SK-N-SH (cell line): Measurements from ENCODE around the gene HUS1. TPM values are rescaled to one million over a fixed set of nuclear protein-coding genes. Genes with fewer than 3 reads are reported as not detected.

Experiments
- CTCF ChIA-PET: fragments of 300-600, 350-600 bp; formaldehyde crosslinking; extraction: SDS; loops from one replicate; lab custom pipeline; 2021; lab: Yijun Ruan, JAX
- POLR2A ChIA-PET: fragments of 350-600 bp; sonication (Branson Sonifier 250); formaldehyde crosslinking; extraction: SDS; loops from one replicate; lab custom pipeline; 2020; ENCODE audit warnings: antibody characterized with exemption, inconsistent platforms; lab: Yijun Ruan, JAX
- DNase-seq: peaks from one replicate; pipeline ENCODE4 v3.0.0; 2012
- H2AFZ ChIP-seq: fragments of 200-600 bp; sonication (generic); 2 replicates; pipeline ENCODE4 v1.8.1; 2016; ENCODE audit warnings: antibody characterized with exemption, mild to moderate bottlenecking, low read depth
- H3F3A ChIP-seq: fragments of 200-600 bp; sonication (generic); replicated peaks from 2 replicates; pipeline ENCODE3; 2016; ENCODE audit warnings: antibody characterized with exemption, mild to moderate bottlenecking; ENCODE audit not compliant: insufficient read depth
- H3K27ac ChIP-seq, 2 experiments: fragments of 200-500 bp in 1 of 2; fragments of 200-600 bp in 1 of 2; sonication (Bioruptor generic) in 1 of 2; sonication (generic), shearing (Covaris generic) in 1 of 2; 2 replicates each; pipeline versions ENCODE4 v1.5.1 to v1.6.1; 2014 to 2016; ENCODE audit warnings: low read depth in 2 of 2, inconsistent platforms in 1 of 2, low read length in 1 of 2, mild to moderate bottlenecking in 1 of 2, mixed read lengths in 1 of 2
- H3K27me3 ChIP-seq: fragments of 200-600 bp; sonication (generic), shearing (Covaris generic); 2 replicates; pipeline ENCODE4 v1.6.1; 2016; ENCODE audit warnings: mixed run types; ENCODE audit not compliant: insufficient read depth
- H3K36me3 ChIP-seq, 2 experiments: fragments of 200-500 bp in 1 of 2; fragments of 200-600 bp in 1 of 2; sonication (Bioruptor generic) in 1 of 2; sonication (generic) in 1 of 2; replicated peaks in 1 of 2; 2 replicates each; pipeline versions ENCODE3 to v1.5.1; 2014 to 2016; ENCODE audit warnings: low read length in 1 of 2, mild to moderate bottlenecking in 1 of 2; ENCODE audit not compliant: insufficient read depth in 2 of 2, control insufficient read depth in 1 of 2
- H3K4me1 ChIP-seq, 2 experiments: fragments of 200-500 bp in 1 of 2; fragments of 200-600 bp in 1 of 2; sonication (Bioruptor generic) in 1 of 2; sonication (generic), shearing (Covaris generic) in 1 of 2; 2 replicates each; pipeline versions ENCODE4 v1.5.1 to v1.6.1; 2014 to 2016; ENCODE audit warnings: low read depth in 1 of 2, low read length in 1 of 2, mixed run types in 1 of 2; ENCODE audit not compliant: insufficient read depth in 2 of 2, control insufficient read depth in 1 of 2
- H3K4me2 ChIP-seq: fragments of 200-600 bp; sonication (generic), shearing (Covaris generic); 2 replicates; pipeline ENCODE4 v1.6.1; 2017; ENCODE audit warnings: mixed run types
- H3K4me3 ChIP-seq, 2 experiments: fragments of 200-500 bp in 1 of 2; fragments of 200-600 bp in 1 of 2; sonication (Bioruptor generic) in 1 of 2; sonication (generic), shearing (Covaris generic) in 1 of 2; 2 replicates each; pipeline versions ENCODE4 v1.5.1 to v1.8.1; 2014 to 2016; ENCODE audit warnings: low read depth in 2 of 2, inconsistent platforms in 1 of 2, low read length in 1 of 2, mild to moderate bottlenecking in 1 of 2, mixed read lengths in 1 of 2, moderate library complexity in 1 of 2
- H3K79me2 ChIP-seq: fragments of 200-600 bp; sonication (generic); 2 replicates; pipeline ENCODE4 v1.8.1; 2017; ENCODE audit warnings: mild to moderate bottlenecking; ENCODE audit not compliant: insufficient read depth
- H3K9ac ChIP-seq: fragments of 200-600 bp; sonication (generic); 2 replicates; pipeline ENCODE4 v1.6.1; 2017; ENCODE audit warnings: mixed run types
- H3K9me2 ChIP-seq: fragments of 200-600 bp; sonication (generic); 2 replicates; pipeline ENCODE4 v1.6.1; 2017; ENCODE audit warnings: mixed run types
- H3K9me3 ChIP-seq: fragments of 200-600 bp; sonication (generic); 2 replicates; pipeline ENCODE4 v1.6.1; 2017; ENCODE audit warnings: mixed run types, mild to moderate bottlenecking, moderate library complexity
- H4K20me1 ChIP-seq: fragments of 200-600 bp; sonication (generic); 2 replicates; pipeline ENCODE4 v1.6.1; 2017; ENCODE audit warnings: mild to moderate bottlenecking, mixed run types; ENCODE audit not compliant: insufficient read depth
- CHD2 ChIP-seq: fragments of 150-350 bp; IDR thresholded peaks from 2 replicates; pipeline ENCODE4 v1.6.1; 2018; ENCODE audit warnings: low read length; ENCODE audit not compliant: partially characterized antibody
- ELF1 ChIP-seq: IDR thresholded peaks from 2 replicates; pipeline ENCODE4 v1.4.0; 2012
- EP300 ChIP-seq, 2 experiments: IDR thresholded peaks; 2 replicates each; pipeline versions ENCODE4 v1.4.0 to v1.6.1; 2012; ENCODE audit warnings: borderline replicate concordance in 1 of 2, low read depth in 1 of 2, low read length in 1 of 2
- EZH2phosphoT487 ChIP-seq: fragments of 200-600 bp; sonication (generic); IDR thresholded peaks from 2 replicates; pipeline ENCODE4 v1.6.1; 2017; ENCODE audit warnings: low read depth, mixed run types, mild to moderate bottlenecking, antibody characterized with exemption, moderate library complexity, borderline replicate concordance
- FOXM1 ChIP-seq: IDR thresholded peaks from 2 replicates; pipeline ENCODE4 v1.4.0; 2012; ENCODE audit warnings: low read depth, mild to moderate bottlenecking
- GABPA ChIP-seq: IDR thresholded peaks from 2 replicates; pipeline ENCODE4 v1.4.0; 2012; ENCODE audit warnings: low read depth, mild to moderate bottlenecking
- GATA2 ChIP-seq: sonication (generic); formaldehyde crosslinking; IDR thresholded peaks from 2 replicates; pipeline ENCODE4 v1.5.0; 2020; ENCODE audit warnings: mild to moderate bottlenecking, missing genetic modification reagents
- JUND ChIP-seq: IDR thresholded peaks from 2 replicates; pipeline ENCODE4 v1.4.0; 2012
- MEF2A ChIP-seq: IDR thresholded peaks from 2 replicates; pipeline ENCODE4 v1.4.0; 2012; ENCODE audit warnings: low read depth, borderline replicate concordance
- MXI1 ChIP-seq: IDR thresholded peaks from 2 replicates; pipeline ENCODE4 v1.6.1; 2012; ENCODE audit warnings: mild to moderate bottlenecking, low read depth, low read length, improper control_type of control experiment
- NFIC ChIP-seq: IDR thresholded peaks from 2 replicates; pipeline ENCODE4 v1.4.0; 2012; ENCODE audit warnings: borderline replicate concordance
- POLR2AphosphoS5 ChIP-seq: IDR thresholded peaks from 2 replicates; pipeline ENCODE4 v1.6.1; 2012; ENCODE audit warnings: low read depth, low read length
- RAD21 ChIP-seq: IDR thresholded peaks from 2 replicates; pipeline ENCODE4 v1.6.1; 2012; ENCODE audit warnings: mild to moderate bottlenecking, low read length
- RCOR1 ChIP-seq: fragments of 150-350 bp; IDR thresholded peaks from 2 replicates; pipeline ENCODE4 v1.6.1; 2017; ENCODE audit warnings: antibody characterized with exemption, low read length
- RFX5 ChIP-seq: IDR thresholded peaks from 2 replicates; pipeline ENCODE4 v1.6.1; 2012; ENCODE audit warnings: mild to moderate bottlenecking, improper control_type of control experiment, low read length
- RXRA ChIP-seq: IDR thresholded peaks from 2 replicates; pipeline ENCODE4 v1.4.0; 2012; ENCODE audit warnings: low read depth, mild to moderate bottlenecking, borderline replicate concordance
- SMC3 ChIP-seq: IDR thresholded peaks from 2 replicates; pipeline ENCODE4 v1.6.1; 2012; ENCODE audit warnings: low read depth, low read length, improper control_type of control experiment
- TAF1 ChIP-seq: IDR thresholded peaks from 2 replicates; pipeline ENCODE4 v1.6.1; 2012; ENCODE audit warnings: low read depth, mild to moderate bottlenecking, low read length, moderate library complexity, borderline replicate concordance
- TEAD4 ChIP-seq: IDR thresholded peaks from 2 replicates; pipeline ENCODE4 v1.4.0; 2012; ENCODE audit warnings: mild to moderate bottlenecking, borderline replicate concordance; ENCODE audit not compliant: insufficient read depth
- YY1 ChIP-seq: IDR thresholded peaks from 2 replicates; pipeline ENCODE4 v1.4.0; 2012; ENCODE audit warnings: low read depth, mild to moderate bottlenecking
- WGBS: methylation state at CpG from one replicate; pipeline ENCODE4 v1.1.6; 2017; ENCODE audit warnings: low lambda C conversion rate; 5-methylcytosine and 5-hydroxymethylcytosine counted together
- polyA plus RNA-seq, 3 experiments: library from polyadenylated mRNA; depleted of rRNA; stranded (reverse); fragments of >200 nt; gene quantifications; 2 replicates each; pipeline ENCODE4 v1.2.3, GENCODE V29; 2012
- TF ChIP-seq, protein P1 (sequence below): IDR thresholded peaks from 2 replicates; pipeline ENCODE4; 2012
- TF ChIP-seq, protein P2 (sequence below): IDR thresholded peaks from 2 replicates; pipeline ENCODE4 v1.6.1; 2012; ENCODE audit warnings: mild to moderate bottlenecking, low read depth, low read length, moderate library complexity
- TF ChIP-seq, protein P3 (sequence below): IDR thresholded peaks from 2 replicates; pipeline ENCODE4 v1.4.0; 2012; ENCODE audit warnings: low read depth, borderline replicate concordance

HUS1 gene
- polyA plus RNA-seq, 1 of the 3 experiments (the other 2 are of a cell fraction): 17.8 TPM

DNA sequence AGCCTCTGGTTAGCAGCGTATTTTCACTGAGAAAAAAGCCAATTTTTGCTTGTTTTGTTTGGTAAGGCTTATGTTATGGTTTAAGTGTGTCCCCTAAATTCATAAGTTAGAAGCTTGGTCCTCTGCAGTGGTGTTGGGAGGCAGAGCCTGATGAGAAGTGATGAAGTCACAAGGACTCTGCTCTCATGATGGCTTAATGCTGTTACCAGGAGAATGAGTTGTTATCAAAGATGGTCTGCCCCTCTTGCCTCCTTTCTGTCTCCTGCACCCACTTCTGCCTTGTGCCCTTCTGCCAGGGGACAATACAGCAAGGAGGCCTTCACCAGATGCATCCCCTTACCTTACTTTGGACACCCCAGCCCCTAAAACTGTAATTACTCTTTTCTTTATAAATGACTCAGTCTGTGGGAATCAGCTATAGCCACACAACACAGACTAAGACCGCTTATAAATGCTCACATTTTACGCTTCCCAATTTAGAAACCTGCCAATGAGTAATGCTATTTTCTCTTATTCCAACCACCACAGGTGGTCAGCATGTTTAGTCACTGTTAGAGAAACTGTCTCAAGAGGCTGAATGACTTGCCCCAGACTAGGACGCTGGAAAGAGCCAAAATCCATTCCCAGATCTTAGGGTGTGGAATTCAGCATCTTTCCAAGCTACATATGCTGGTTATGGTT lies 25.0 kb downstream of the HUS1 start:
- no peaks in the 10 kb centered on the region for H3K9me2 ChIP-seq
- no peaks in the 10 kb centered on the region for H3K27me3 ChIP-seq
- DNase-seq: no peak
- no peaks in the 10 kb centered on the region for H4K20me1 ChIP-seq
- WGBS: 95% methylated on average over 4 of the region's 4 CpGs
- H3K27ac ChIP-seq: no peak overlapping the region
- H3K4me3 ChIP-seq: no peak overlapping the region
- no peak overlapping the region for H3K4me2 ChIP-seq
- H3K9me3 ChIP-seq: no peaks in the 10 kb centered on the region
- H3K9ac ChIP-seq: no peak overlapping the region
- ChIA-PET POLR2A (interaction anchor here (1.0 kb wide), 1 partner anchor 24 kb away, joined by 3 read pairs; no protein-coding TSS in a partner anchor), CTCF (interaction anchor here (1.3 to 12.4 kb wide), 3 partner anchors 10 to 156 kb away, joined by 16 to 221 read pairs (median 30); no protein-coding TSS in a partner anchor)
- peaks cover 4% of the 10 kb centered on the region; the same call in 1 of the 2 replicates for H3K79me2 ChIP-seq
- H3K36me3 ChIP-seq: peaks cover 33 to 36% of the 10 kb centered on the region in 2 experiments
- no peaks in the 10 kb centered on the region for H3F3A ChIP-seq
- no peak overlapping the region for H2AFZ ChIP-seq
- peaks cover 4 to 5% of the 10 kb centered on the region in 2 experiments; a peak in 1 of 4 replicates for H3K4me1 ChIP-seq
- TF ChIP-seq RAD21 (no peak), RCOR1 (no peak), EZH2phosphoT487 (no peak), NFIC (no peak), FOXM1 (no peak), YY1 (no peak), TAF1 (no peak), JUND (no peak), EP300 (IDR thresholded peaks at IDR 0.05; ENCODE audit: borderline replicate concordance in 1 of 2, low read depth in 1 of 2, low read length in 1 of 2) (no peak), RFX5 (no peak)
- TF ChIP-seq, protein P1, sequence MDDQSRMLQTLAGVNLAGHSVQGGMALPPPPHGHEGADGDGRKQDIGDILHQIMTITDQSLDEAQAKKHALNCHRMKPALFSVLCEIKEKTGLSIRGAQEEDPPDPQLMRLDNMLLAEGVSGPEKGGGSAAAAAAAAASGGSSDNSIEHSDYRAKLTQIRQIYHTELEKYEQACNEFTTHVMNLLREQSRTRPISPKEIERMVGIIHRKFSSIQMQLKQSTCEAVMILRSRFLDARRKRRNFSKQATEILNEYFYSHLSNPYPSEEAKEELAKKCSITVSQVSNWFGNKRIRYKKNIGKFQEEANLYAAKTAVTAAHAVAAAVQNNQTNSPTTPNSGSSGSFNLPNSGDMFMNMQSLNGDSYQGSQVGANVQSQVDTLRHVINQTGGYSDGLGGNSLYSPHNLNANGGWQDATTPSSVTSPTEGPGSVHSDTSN: no peak
- TF ChIP-seq, protein P2, sequence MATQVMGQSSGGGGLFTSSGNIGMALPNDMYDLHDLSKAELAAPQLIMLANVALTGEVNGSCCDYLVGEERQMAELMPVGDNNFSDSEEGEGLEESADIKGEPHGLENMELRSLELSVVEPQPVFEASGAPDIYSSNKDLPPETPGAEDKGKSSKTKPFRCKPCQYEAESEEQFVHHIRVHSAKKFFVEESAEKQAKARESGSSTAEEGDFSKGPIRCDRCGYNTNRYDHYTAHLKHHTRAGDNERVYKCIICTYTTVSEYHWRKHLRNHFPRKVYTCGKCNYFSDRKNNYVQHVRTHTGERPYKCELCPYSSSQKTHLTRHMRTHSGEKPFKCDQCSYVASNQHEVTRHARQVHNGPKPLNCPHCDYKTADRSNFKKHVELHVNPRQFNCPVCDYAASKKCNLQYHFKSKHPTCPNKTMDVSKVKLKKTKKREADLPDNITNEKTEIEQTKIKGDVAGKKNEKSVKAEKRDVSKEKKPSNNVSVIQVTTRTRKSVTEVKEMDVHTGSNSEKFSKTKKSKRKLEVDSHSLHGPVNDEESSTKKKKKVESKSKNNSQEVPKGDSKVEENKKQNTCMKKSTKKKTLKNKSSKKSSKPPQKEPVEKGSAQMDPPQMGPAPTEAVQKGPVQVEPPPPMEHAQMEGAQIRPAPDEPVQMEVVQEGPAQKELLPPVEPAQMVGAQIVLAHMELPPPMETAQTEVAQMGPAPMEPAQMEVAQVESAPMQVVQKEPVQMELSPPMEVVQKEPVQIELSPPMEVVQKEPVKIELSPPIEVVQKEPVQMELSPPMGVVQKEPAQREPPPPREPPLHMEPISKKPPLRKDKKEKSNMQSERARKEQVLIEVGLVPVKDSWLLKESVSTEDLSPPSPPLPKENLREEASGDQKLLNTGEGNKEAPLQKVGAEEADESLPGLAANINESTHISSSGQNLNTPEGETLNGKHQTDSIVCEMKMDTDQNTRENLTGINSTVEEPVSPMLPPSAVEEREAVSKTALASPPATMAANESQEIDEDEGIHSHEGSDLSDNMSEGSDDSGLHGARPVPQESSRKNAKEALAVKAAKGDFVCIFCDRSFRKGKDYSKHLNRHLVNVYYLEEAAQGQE: no peak

DNA sequence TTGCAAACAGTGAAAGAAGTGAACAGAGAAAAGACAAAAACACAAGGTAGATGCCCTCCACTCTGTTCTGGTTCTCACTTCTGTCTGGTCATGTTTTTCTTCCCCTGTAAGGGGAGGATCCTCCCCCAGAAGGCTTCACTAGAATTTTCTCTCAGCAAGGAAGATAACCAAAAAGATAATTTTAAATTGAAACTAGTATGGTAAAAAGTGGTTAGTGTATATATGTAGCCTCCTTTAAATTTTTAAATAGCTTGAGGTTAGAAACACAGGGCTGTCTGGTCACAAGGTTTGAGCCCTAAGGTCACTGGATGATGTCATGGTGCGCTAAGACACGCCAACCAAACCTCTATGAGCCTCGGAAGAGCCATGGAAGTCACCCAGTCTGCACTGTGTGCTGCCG lies 25.6 kb downstream of the HUS1 start:
- H3K27ac ChIP-seq: no peak overlapping the region
- peaks cover 4 to 5% of the 10 kb centered on the region in 2 experiments; a peak in 1 of 4 replicates for H3K4me1 ChIP-seq
- no peaks in the 10 kb centered on the region for H3K9me2 ChIP-seq
- no peak overlapping the region for H3K4me2 ChIP-seq
- peaks cover 4% of the 10 kb centered on the region; the same call in 1 of the 2 replicates for H3K79me2 ChIP-seq
- CTCF ChIA-PET: interaction anchor here (1.2 to 12.4 kb wide), 4 partner anchors 9 to 156 kb away, joined by 3 to 221 read pairs (median 23); no protein-coding TSS in a partner anchor
- H4K20me1 ChIP-seq: no peaks in the 10 kb centered on the region
- H3K9ac ChIP-seq: no peak overlapping the region
- peaks cover 33 to 36% of the 10 kb centered on the region in 2 experiments for H3K36me3 ChIP-seq
- H3K9me3 ChIP-seq: no peaks in the 10 kb centered on the region
- no peak overlapping the region for H3K4me3 ChIP-seq
- 97% methylated on average over 4 of the region's 4 CpGs for WGBS
- H2AFZ ChIP-seq: no peak overlapping the region
- DNase-seq: no peak
- H3F3A ChIP-seq: no peaks in the 10 kb centered on the region
- H3K27me3 ChIP-seq: no peaks in the 10 kb centered on the region
- POLR2A ChIA-PET: interaction anchor here (1.0 kb wide), 1 partner anchor 24 kb away, joined by 3 read pairs; no protein-coding TSS in a partner anchor
- TF ChIP-seq YY1 (no peak), SMC3 (no peak), ELF1 (no peak), FOXM1 (no peak), EZH2phosphoT487 (no peak), RXRA (no peak), GATA2 (CRISPR knock-in tag) (no peak), POLR2AphosphoS5 (no peak), RAD21 (no peak), MEF2A (no peak), MXI1 (no peak), RCOR1 (no peak), TAF1 (no peak), GABPA (no peak), CHD2 (no peak), TEAD4 (no peak)
- TF ChIP-seq, protein P3, sequence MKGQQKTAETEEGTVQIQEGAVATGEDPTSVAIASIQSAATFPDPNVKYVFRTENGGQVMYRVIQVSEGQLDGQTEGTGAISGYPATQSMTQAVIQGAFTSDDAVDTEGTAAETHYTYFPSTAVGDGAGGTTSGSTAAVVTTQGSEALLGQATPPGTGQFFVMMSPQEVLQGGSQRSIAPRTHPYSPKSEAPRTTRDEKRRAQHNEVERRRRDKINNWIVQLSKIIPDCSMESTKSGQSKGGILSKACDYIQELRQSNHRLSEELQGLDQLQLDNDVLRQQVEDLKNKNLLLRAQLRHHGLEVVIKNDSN: no peak
